ENCODE results near the gene AFG1L.

DNA sequence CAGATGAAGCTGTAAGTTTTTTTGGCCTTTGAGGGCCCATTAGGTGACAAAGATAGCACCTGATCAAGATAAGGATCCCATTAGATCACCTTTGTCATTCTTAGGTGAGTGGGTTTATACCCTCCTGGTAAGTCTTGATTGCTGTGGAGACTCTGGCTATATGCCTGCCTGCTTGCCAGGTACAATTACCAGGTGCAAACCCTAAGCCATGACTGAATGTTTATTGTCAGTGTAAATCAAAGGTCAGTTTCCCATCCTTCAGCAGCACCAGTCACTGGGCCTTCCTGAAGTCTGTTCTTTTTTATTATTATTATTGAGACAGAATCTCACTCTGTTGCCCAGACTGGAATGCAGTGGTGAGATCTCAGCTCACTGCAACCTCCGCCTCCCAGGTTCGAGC is 159.5 kb downstream of the AFG1L start:
- TF ChIP-seq CTCF (IDR thresholded peaks at IDR 0.05) (no peak), POLR2A (IDR thresholded peaks at IDR 0.05) (no peak)

Data from adrenal gland (tissue), 5 donors.